Right hindlimb (tissue), 1 donor: ENCODE results near the gene ECSIT.
"Not testable (repeated sequence)": the region's sequence is repeated elsewhere in the genome, so short reads cannot be mapped to it uniquely, and the experiment has no call there.

Source experiments
- DNase-seq: peaks from one replicate; pipeline ENCODE4 v3.0.0-alpha.2; 2018

The ECSIT gene

DNA sequence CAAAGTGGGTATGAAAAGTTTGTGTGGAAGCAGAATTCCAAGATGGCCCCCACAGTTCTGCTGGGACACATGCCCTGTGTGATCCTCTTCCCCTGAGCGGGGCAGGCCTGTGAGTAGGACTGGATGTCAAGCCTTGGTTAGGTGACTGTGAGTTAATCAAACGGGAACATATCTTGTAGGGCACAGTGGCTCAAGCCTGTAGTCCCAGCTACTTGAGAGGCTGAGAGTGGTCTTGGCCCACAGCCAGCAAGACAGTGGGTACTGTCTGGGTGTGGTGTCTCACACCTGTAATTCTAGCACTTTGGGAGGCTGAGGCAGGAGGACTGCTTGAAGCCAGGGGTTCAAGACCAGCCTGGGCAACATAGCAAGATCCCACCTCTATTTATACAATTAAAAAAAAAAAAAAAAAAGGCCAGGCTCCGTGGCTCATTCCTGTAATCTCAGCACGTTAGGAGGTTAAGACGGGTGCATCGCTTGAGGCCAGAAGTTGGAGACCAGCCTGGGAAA, 29.7 kb downstream of the ECSIT start:
- DNase-seq: no peak

DNA sequence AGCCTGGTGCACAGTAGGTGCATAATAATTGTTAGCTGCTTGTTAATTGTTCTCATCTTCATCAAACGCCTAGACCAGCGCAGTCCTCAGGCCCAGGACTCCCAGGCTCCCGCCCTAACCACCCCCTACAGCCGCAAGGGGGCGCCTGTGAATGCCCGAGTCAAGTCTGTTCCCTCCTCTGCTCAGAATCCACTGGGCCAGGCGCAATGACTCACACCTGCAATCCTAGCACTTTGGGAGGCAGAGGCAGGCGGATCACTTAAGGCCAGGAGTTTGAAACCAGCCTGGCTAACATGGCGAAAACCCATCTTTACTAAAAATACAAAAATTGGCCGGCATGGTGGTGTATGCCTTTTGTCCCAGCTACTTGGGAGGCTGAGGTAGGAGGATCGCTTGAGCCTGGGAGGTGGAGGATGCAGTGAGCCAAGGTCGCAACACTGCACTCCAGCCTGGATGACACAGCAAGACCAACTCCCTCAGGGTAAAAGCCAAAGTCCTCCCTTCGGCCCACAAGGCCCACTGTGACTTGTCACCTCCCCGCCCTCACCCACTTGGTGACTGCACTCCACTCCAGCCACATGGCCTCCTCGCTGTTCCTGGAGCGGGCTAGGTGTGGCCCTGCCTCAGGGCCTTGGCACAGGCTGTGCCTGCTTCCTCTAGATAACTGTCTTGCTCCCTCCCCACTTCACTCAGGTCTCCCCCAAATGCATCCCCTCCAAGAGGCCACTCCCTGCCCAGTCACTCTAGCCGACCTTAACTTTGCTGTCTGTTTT, 32.4 kb downstream of the ECSIT start:
- peak; percentile 53 for DNase-seq

GRCh38 chr19:11495885-11496284, 33.0 kb downstream of the ECSIT start:
- no peak for DNase-seq

DNA sequence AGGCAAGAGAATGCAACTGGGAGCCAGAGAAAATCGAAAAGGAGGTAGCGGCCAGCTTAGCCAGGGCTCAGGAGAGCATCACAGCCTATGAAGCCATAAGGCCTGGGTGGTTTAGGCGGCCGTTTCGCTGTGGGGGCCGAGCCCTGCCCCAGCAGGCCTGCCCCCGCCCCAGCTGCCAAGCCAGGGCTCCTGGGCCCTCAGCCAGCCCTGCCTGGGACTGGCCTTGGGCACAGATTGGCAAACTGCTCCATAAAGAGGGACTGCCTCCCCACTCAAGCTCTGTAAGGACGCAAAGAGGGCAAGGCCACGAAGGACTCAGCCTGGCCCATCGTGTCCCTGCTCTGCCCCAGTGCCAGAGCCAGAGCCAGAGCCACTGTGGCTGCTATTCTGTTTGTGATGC, 33.5 kb downstream of the ECSIT start:
- DNase-seq: no peak

DNA sequence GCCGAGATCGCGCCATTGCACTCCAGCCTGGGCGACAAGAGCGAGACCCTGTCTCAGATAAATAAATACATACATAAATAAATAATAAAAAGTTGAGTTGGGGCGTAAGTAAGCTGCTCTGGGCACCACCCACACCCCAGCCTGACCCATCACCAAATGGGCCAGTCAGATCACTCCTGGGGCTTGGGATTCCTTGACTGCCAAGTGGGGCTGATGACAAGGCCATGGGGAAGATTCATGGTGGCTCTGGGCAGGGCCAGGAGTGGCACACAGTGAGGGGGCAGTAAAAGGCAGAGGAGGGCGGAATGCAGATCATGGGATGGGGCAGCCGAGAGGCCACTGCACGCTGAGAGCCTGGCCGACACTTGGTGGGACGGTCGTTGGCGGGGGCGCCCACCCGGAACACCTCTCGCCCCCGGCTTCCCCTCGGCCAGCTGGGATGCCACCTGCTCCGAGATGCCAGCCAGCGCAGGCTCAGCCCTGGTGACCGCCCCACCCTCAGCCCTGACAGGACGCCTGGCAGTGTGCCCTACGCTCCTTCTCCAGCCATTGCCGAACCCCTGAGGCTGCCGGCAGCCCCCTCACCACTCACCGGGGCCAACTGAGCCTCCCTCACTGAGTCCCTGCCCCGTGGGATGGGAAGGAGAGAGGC, 34.2 kb downstream of the ECSIT start:
- no peak for DNase-seq

GRCh38 chr19:11489378-11489777, 39.6 kb downstream of the ECSIT start:
- DNase-seq: no peak

DNA sequence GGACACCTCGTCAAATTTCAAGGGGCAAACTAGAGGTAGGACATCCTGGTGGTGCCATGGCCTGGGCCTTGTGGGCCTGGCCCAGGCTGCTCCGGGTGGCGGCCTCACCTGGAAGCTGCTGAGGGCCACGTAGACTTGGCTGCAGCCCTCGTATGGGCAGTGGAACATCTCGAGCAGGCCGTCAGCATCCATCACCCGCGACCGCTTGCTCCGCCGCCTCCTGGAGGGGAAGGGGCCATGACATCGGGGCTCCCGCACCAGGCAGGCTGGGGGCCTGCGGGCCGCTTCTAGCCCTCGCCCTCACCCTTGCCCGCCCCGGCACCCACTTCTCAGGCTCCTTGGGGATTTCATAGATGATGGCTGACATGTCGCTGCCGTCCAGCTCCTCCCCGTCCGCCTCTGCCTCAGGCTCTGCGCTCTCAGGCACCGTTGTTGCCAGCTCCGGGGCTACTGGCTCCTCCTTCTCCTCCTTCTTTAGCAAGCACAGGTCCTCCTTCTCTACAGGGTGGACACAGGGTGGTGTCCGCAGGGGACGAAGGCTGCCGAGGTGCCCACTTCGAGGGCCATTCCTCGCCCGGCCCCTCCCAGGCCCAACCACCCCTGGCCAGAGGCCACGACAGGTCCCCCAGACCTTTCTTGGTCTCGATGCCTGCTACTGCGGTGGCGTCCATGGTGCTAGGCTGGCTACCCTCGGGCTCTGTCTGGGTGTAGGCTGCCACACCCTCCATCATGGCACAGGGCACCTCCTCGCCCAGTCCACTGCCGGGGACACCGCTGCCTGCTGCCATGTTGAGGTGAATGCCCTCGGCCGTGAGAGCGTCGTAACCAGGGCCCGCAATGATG, 42.1 kb downstream of the ECSIT start:
- no peak for DNase-seq

DNA sequence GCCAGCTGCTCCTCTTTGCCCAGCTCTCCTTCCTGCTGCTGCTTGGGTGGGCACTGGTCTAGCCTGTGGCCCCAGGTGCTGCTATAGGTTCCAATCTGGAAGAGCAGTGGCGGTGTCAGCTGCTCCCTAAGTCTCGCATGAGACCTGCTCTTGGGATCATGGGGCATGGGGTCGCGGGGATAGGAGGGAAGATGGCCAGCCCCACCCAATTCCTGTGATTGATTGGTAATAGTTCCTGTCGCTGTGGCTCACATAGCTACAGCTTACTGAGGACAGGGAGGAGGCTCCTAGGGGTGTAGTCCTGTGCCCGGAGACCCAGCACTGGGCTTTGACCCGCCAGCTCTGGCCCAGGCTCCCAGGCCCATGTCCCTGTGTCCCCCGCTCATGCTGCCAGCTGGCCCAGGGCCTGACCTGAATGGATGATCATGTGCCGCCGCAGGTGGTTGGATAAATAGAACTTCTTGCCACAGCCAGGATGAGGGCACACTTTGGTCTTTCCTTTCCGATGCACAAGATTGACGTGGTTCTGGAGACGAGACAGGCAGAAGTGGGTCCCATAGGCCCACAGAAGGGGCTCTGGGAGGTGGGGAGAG, 43.6 kb downstream of the ECSIT start:
- DNase-seq: no peak

DNA sequence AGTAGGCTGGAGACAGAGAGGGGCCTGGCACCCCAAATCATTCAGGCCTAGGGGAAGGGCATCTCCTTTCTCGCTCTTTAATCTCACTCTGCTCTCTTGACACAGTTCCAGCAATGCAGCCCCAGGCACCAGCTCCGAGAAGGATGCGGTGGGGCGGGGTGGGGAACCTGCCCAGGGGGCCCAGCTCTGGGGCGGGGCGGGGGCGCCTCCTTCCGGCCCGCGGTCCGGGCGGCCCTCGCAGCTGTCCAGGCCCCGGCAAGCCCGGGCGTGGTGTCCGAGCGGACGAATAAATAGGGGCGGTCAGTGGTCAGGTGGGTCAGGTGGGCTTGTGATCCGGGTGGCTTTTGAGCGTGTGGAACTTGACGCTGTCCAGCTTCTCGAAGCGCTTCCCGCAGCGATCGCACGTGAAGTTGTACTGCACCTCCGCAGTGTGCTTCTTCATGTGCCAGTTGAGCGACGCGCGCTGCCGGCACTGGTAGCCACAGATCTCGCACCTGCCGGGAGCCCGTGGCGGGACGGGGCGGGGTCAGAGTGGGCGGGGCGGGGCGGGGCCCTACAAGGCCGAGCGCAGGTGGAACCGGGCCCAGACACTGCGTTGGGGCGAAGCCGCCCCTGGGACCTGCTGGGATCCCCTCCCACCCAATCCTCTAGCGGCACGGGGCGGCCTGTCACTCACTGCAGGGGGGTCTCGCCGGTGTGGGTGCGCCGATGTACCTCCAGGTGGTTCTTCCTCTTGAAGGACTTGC, 45.4 kb downstream of the ECSIT start:
- DNase-seq: no peak

DNA sequence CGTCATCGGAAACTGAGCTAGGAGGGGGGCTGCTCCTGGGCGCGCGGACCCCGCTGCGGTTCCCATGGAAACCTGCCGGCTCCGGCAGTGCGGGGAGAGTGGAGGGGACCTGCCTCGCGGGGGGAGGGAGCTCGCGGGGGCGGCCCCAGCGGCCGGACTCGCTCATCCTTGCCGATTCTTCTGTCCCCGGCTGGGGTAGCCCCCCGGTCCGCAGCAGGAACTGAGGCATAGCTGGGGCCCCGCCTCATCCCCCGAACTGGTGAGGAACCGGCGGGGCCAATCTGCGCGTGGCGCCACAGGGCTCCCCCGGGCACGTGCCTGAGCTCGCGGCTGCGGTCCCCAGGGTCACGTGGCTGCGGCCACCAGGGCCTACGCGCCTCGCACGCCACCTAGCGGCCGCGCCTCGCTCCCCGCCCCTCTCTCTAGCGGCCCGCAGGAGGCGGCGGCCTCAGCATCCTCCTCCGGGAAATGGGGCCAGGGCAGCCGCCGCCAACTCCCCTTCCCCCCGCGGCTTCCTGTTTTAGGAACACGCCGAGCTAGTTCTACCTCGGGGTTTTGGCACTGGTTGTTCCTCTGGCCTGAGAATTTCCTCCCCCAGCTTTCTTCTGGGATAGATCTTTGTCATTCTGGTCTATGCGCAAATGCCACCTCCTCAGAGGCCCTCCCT, 46.4 kb downstream of the ECSIT start:
- peak; percentile 79 for DNase-seq

DNA sequence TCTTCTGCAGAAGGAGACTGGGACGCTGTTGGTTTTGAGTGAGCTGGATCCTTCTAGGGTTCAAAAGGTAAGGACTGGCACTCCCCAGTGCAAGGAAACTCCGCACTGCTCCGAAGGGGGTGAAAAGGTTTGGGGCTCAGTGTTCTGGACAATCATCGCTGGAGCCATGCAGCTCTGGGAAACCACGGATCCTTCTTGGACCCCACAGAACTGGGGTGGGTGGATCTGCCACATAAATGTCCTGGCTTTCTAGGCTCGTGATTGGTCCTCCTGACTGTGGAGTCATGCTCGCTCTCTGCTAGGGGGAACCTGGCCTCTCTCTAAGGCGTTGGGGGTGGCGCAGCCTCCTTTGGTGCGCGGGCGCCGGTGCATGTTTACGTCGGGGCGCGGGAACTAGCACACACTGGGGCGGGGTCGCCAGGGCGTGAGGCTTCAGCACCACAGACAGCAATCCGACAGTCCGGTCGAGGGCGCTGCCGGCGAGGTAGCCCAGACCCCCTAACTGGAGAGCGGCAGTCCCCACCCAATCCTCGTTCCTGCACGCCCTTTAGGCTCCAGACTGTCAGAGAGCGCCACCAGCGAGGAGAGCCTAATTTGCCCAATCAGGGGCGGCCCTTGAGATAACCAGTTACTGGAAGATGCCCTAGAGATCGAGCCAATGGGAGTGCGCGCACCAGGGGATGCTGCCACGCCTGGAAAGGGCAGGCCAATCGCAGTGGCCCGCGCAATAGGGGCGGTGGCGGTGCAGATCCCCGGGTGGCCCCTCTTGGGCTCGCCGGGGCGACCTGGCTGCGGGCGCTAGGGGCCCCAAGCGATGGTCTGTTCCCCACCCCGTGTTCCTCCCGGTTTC, 47.2 kb downstream of the ECSIT start:
- peak; percentile 74 for DNase-seq

GRCh38 chr19:11480715-11481533, 48.0 kb downstream of the ECSIT start, which contains the start of gene ELAVL3:
ELAVL3 (minus strand) TSS chr19:11481046; CDS start chr19:11480608, 438 bp downstream.
- DNase-seq: no peak

DNA sequence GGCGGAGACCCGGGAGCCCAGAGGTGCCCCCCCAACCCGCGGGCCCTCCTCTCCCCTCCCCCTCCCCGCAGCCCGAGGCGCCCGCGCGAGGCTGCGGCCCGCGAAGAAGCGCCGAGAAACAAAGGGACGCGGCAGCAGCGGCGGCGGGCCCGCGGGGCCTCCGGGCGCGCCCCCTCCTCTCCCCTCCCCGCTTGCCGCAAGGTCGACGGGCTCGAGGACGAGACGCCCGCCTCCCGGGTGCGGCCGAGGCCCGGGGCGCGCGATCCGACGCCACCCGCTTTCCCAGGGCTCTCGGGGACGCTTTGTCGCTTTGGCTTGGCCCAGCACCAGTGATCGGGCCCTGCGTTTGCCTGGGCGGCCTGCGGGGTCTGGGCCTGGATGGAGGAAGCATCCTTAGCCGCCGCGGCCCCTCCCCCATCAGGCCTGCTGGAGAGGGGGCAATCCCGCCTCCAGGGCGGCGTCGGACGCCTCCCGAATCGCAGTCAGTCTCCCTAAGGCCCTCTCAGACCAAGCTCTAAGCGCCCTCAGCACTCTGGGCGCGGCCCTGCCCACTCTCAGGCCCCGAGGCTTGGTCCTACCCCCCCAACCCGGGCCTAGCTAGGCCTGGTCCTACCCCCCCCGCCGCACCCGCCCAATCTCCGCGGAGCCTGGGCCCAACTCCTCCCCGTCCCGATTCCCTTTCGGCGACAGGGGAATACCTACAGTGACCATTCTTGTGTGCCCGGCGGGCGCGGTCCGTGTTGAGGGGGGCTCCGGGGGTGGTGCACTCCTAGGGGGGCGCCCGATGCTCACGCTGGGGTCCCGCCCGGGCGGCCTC, 48.8 kb downstream of the ECSIT start:
- DNase-seq: no peak

DNA sequence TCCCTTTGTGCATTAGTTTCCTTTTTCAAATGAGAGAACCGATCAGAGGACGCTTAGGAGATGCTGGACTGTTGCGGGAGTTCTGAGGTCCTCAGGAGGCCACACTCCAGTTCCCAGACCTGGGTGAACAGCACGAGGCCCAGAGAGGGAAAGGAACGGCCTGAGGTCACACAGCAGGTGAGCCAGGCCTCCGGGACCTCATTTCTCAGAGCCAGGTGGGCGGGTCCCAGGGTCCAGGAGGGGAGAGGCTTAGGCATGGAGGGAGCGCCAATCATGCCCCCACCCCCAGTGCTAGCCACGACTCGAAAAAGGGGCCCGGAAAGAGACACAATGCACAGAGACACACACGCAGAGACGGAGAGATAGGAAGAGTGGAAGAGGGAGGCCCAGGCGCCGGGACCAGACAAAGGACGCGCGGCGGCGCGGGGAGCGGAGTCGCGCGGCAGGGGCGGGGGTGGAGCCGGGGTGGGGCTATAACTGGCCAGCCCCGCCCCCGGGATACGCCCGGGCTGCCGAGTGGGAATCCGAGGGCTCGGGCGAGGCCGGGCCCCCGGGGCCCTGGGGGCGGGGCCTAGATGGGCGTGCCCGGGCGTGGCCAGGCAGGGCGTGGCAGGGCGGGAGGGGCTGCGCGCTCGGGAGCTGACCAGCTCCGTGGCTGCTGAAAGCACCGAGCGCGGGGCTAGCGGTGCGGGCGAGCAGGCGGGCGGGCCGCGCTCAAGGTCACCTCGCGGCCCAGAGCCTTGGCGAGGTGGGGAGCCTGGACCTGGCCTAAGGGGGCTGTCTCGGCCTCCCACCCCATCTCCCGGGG, 49.6 kb downstream of the ECSIT start:
- DNase-seq: peak; percentile 34

- DNase-seq: no peak
Observed at GRCh38 chr19:11478167-11479089, 50.5 kb downstream of the ECSIT start.

GRCh38 chr19:11475861-11476260, 53.1 kb downstream of the ECSIT start:
- DNase-seq: no peak

- not testable (repeated sequence) for DNase-seq
Observed at GRCh38 chr19:11475343-11475742, 53.6 kb downstream of the ECSIT start.
